CD14-positive monocyte (primary cell): ENCODE data around the gene LYRM1. TPM values are rescaled to one million over a fixed set of nuclear protein-coding genes. Genes with fewer than 3 reads are reported as not detected.

Experiments used
- DNase-seq, 3 donors: peaks; one replicate each; pipeline ENCODE4 v3.0.0-alpha.2; 2011 to 2022
- H2AFZ ChIP-seq: 2 replicates; pipeline ENCODE4 v1.6.0; 2012; ENCODE audit warnings: mild to moderate bottlenecking, low read depth, low read length, inconsistent platforms; ENCODE audit not compliant: insufficient read depth, poor library complexity, severe bottlenecking
- H3K27ac ChIP-seq, 2 donors: 1 replicate in 1 of 2; 2 replicates in 1 of 2; pipeline ENCODE4 v1.5.1; 2012 to 2013; ENCODE audit warnings: low read length in 2 of 2, control low read depth in 1 of 2, inconsistent platforms in 1 of 2, low read depth in 1 of 2, mild to moderate bottlenecking in 1 of 2
- H3K27me3 ChIP-seq, 2 donors: one replicate each; pipeline versions ENCODE4 v1.6.0 to v1.6.1; 2011 to 2013; ENCODE audit warnings: low read length in 2 of 2; ENCODE audit not compliant: control insufficient read depth in 2 of 2, insufficient read depth in 2 of 2
- H3K36me3 ChIP-seq, 2 donors: replicated peaks in 1 of 2; 1 replicate in 1 of 2; 2 replicates in 1 of 2; pipeline versions ENCODE4 v1.5.1 to v1.6.1; 2012 to 2013; ENCODE audit warnings: low read length in 2 of 2, control low read depth in 1 of 2, inconsistent platforms in 1 of 2, mild to moderate bottlenecking in 1 of 2; ENCODE audit not compliant: insufficient read depth in 2 of 2, control insufficient read depth in 1 of 2
- H3K4me1 ChIP-seq, 2 donors: 1 replicate in 1 of 2; 2 replicates in 1 of 2; pipeline versions ENCODE4 v1.5.1 to v1.6.1; 2012 to 2013; ENCODE audit warnings: low read length in 2 of 2, control low read depth in 1 of 2, inconsistent platforms in 1 of 2, mild to moderate bottlenecking in 1 of 2, moderate library complexity in 1 of 2; ENCODE audit not compliant: insufficient read depth in 2 of 2, control insufficient read depth in 1 of 2
- H3K4me2 ChIP-seq: replicated peaks from 2 replicates; pipeline ENCODE3; 2012; ENCODE audit warnings: low read length, moderate library complexity, mild to moderate bottlenecking; ENCODE audit not compliant: poor library complexity, severe bottlenecking; ENCODE audit errors: extremely low read depth
- H3K4me3 ChIP-seq, 3 experiments: fragments of 200-600 bp in 1 of 3; sonication (generic) in 1 of 3; replicated peaks in 1 of 3; 1 replicate in 2 of 3; 2 replicates in 1 of 3; pipeline ENCODE4 v1.5.1; 2011 to 2013; ENCODE audit warnings: low read length in 3 of 3, mild to moderate bottlenecking in 3 of 3, control low read depth in 2 of 3, low read depth in 2 of 3, inconsistent platforms in 1 of 3, moderate library complexity in 1 of 3
- H3K79me2 ChIP-seq: 2 replicates; pipeline ENCODE4 v1.6.0; 2012; ENCODE audit warnings: mild to moderate bottlenecking, control low read depth, inconsistent platforms, low read length, moderate library complexity; ENCODE audit not compliant: insufficient read depth
- H3K9ac ChIP-seq: 2 replicates; pipeline ENCODE4 v1.6.0; 2017; ENCODE audit warnings: low read length, mild to moderate bottlenecking; ENCODE audit not compliant: insufficient read depth, poor library complexity, severe bottlenecking
- H3K9me3 ChIP-seq, 2 donors: replicated peaks in 1 of 2; 1 replicate in 1 of 2; 2 replicates in 1 of 2; pipeline versions ENCODE4 v1.5.1 to v1.6.1; 2012 to 2013; ENCODE audit warnings: low read length in 2 of 2, control low read depth in 1 of 2; ENCODE audit not compliant: control insufficient read depth in 1 of 2, insufficient read depth in 1 of 2
- H4K20me1 ChIP-seq: 2 replicates; pipeline ENCODE4 v1.6.0; 2012; ENCODE audit warnings: mild to moderate bottlenecking, low read length, control low read depth, moderate library complexity; ENCODE audit not compliant: insufficient read depth
- H3K27ac Mint-ChIP-seq, 7 donors: one replicate each; pipeline ENCODE4 v1.8.0; 2020; ENCODE audit warnings: mild to moderate bottlenecking in 7 of 7, mixed read lengths in 7 of 7, moderate library complexity in 6 of 7, inconsistent platforms in 2 of 7
- H3K27me3 Mint-ChIP-seq, 3 donors: one replicate each; pipeline ENCODE4 v1.8.0; 2021 to 2022; ENCODE audit warnings: low read depth in 3 of 3, mild to moderate bottlenecking in 3 of 3, mixed read lengths in 3 of 3, moderate library complexity in 3 of 3, inconsistent platforms in 1 of 3
- H3K36me3 Mint-ChIP-seq, 2 donors: one replicate each; pipeline ENCODE4 v1.8.0; 2020; ENCODE audit warnings: mixed read lengths in 2 of 2, inconsistent platforms in 1 of 2, mild to moderate bottlenecking in 1 of 2
- H3K4me1 Mint-ChIP-seq: one replicate; pipeline ENCODE4 v1.8.0; 2020; ENCODE audit warnings: mild to moderate bottlenecking, mixed read lengths
- H3K4me3 Mint-ChIP-seq, 2 donors: one replicate each; pipeline ENCODE4 v1.8.0; 2020; ENCODE audit warnings: mild to moderate bottlenecking in 2 of 2, mixed read lengths in 2 of 2, moderate library complexity in 1 of 2
- H3K9me3 Mint-ChIP-seq, 7 donors: one replicate each; pipeline ENCODE4 v1.8.0; 2020 to 2022; ENCODE audit warnings: mixed read lengths in 7 of 7, mild to moderate bottlenecking in 6 of 7, moderate library complexity in 6 of 7, inconsistent platforms in 2 of 7
- WGBS: methylation state at CpG from one replicate; pipeline ENCODE4 v1.1.5; 2013; ENCODE audit warnings: missing lambda C conversion rate; ENCODE audit not compliant: insufficient coverage; 5-methylcytosine and 5-hydroxymethylcytosine counted together
- intact Hi-C, 2 donors: fragments of 100-400 bp; cut with micrococcal nuclease; formaldehyde crosslinking; loops; one replicate each; pipeline versions ENCODE4 v1.15.0 to v1.15.1; 2023
- polyA plus RNA-seq, 3 donors: library from polyadenylated mRNA; depleted of rRNA in 1 of 3; unstranded in 2 of 3; stranded (reverse) in 1 of 3; fragments of 300-500 nt in 2 of 3; fragments of >200 nt in 1 of 3; fragmentation: Illumina TruSeq in 2 of 3; gene quantifications; 1 replicate in 2 of 3; 2 replicates in 1 of 3; pipeline ENCODE4 v1.2.3, GENCODE V29; 2012 to 2021
- TF ChIP-seq, protein P1 (sequence below): fragments of 200-600 bp; IDR thresholded peaks from one replicate; pipeline ENCODE4 v1.8.0; 2022; ENCODE audit warnings: antibody characterized with exemption, mild to moderate bottlenecking

LYRM1 gene
- polyA plus RNA-seq, 3 donors: 14.8 to 29.5 (median 25.5) TPM

GRCh38 chr16:20853981-20854620, 46.5 kb upstream of the LYRM1 start:
- no peak overlapping the region for H2AFZ ChIP-seq
- intact Hi-C loops: no loop called here
- H3K27me3 ChIP-seq: no peaks in the 10 kb centered on the region
- Mint-ChIP-seq H3K9me3 (no peaks in the 10 kb centered on the region), H3K27me3 (peaks cover 0 to 2% (median 0%) of the 10 kb centered on the region in 3 donors), H3K4me1 (peaks cover 11% of the 10 kb centered on the region), H3K4me3 (no peak overlapping the region), H3K27ac (peak overlapping the region in 1 of 7 donors; percentile 11), H3K36me3 (peaks cover 20 to 24% of the 10 kb centered on the region in 2 donors)
- H3K36me3 ChIP-seq: peaks cover 5 to 50% of the 10 kb centered on the region in 2 donors
- H3K9me3 ChIP-seq: no peaks in the 10 kb centered on the region
- H3K27ac ChIP-seq: no peak overlapping the region
- TF ChIP-seq, protein P1, sequence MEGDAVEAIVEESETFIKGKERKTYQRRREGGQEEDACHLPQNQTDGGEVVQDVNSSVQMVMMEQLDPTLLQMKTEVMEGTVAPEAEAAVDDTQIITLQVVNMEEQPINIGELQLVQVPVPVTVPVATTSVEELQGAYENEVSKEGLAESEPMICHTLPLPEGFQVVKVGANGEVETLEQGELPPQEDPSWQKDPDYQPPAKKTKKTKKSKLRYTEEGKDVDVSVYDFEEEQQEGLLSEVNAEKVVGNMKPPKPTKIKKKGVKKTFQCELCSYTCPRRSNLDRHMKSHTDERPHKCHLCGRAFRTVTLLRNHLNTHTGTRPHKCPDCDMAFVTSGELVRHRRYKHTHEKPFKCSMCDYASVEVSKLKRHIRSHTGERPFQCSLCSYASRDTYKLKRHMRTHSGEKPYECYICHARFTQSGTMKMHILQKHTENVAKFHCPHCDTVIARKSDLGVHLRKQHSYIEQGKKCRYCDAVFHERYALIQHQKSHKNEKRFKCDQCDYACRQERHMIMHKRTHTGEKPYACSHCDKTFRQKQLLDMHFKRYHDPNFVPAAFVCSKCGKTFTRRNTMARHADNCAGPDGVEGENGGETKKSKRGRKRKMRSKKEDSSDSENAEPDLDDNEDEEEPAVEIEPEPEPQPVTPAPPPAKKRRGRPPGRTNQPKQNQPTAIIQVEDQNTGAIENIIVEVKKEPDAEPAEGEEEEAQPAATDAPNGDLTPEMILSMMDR: no peak
- no peaks in the 10 kb centered on the region for H3K79me2 ChIP-seq
- DNase-seq: no peak
- H3K4me2 ChIP-seq: no peak overlapping the region
- H3K9ac ChIP-seq: no peak overlapping the region
- WGBS: no CpG with 5 or more reads among the region's 3 CpGs
- H3K4me1 ChIP-seq: peaks cover 5 to 9% of the 10 kb centered on the region in 2 donors
- H4K20me1 ChIP-seq: no peaks in the 10 kb centered on the region
- H3K4me3 ChIP-seq: no peak overlapping the region

GRCh38 chr16:20854963-20855362, 45.6 kb upstream of the LYRM1 start:
- Mint-ChIP-seq H3K4me3 (no peak overlapping the region), H3K9me3 (no peaks in the 10 kb centered on the region), H3K27ac (no peak overlapping the region), H3K36me3 (peaks cover 27 to 32% of the 10 kb centered on the region in 2 donors), H3K27me3 (peaks cover 0 to 2% (median 0%) of the 10 kb centered on the region in 3 donors), H3K4me1 (peaks cover 3% of the 10 kb centered on the region)
- 100% methylated on average over 2 of the region's 2 CpGs for WGBS
- Histone ChIP-seq H3K9ac (no peak overlapping the region), H3K36me3 (peaks cover 11 to 58% of the 10 kb centered on the region in 2 donors), H2AFZ (no peak overlapping the region), H3K9me3 (no peaks in the 10 kb centered on the region), H3K4me1 (peaks cover 0 to under 1% of the 10 kb centered on the region in 2 donors), H4K20me1 (no peaks in the 10 kb centered on the region), H3K4me3 (no peak overlapping the region), H3K79me2 (no peaks in the 10 kb centered on the region), H3K4me2 (no peak overlapping the region), H3K27me3 (no peaks in the 10 kb centered on the region), H3K27ac (no peak overlapping the region)
- intact Hi-C loops: no loop called here
- no peak for DNase-seq
- TF ChIP-seq, protein P1: no peak
